Measurements from ENCODE around the gene JPH4.
"Not testable (repeated sequence)": the region's sequence is repeated elsewhere in the genome, so short reads cannot be mapped to it uniquely, and the experiment has no call there.

JPH4 gene

DNA sequence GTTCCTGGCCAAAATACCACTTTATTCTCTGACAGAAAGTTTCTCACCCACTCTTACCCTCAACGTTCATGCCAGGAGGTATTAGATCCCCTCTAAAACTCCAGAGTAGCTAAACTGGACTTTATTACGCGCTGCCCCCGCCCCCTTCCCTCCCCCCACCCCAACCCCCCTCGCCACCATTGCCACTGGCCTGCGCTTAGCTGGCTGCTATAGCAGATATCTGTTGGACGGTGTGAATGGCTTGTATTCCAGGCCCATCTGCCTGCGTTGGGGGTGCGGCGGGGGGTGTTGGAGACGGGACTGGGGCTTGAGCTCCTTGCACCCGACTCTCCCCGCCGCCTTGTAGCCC is 23.1 kb downstream of the JPH4 start:
- H3K27ac ChIP-seq = peak overlapping the region; percentile 70
- DNase-seq (ENCODE audit: low read depth, low spot score) = no peak

GRCh38 chr14:23551266-23552028 is 27.1 kb downstream of the JPH4 start, which contains the start of gene ZFHX2:
TSS of gene ZFHX2 (minus strand) at chr14:23551765. CDS start at chr14:23535325, 16,440 bp downstream.
- no peak for DNase-seq (ENCODE audit: low read depth, low spot score)
- no peak within 1 kb of the TSS for H3K27ac ChIP-seq

- H3K27ac ChIP-seq = no peak overlapping the region
- DNase-seq (ENCODE audit: low read depth, low spot score) = no peak
Measured at GRCh38 chr14:23550812-23551265, 27.8 kb downstream of the JPH4 start.

DNA sequence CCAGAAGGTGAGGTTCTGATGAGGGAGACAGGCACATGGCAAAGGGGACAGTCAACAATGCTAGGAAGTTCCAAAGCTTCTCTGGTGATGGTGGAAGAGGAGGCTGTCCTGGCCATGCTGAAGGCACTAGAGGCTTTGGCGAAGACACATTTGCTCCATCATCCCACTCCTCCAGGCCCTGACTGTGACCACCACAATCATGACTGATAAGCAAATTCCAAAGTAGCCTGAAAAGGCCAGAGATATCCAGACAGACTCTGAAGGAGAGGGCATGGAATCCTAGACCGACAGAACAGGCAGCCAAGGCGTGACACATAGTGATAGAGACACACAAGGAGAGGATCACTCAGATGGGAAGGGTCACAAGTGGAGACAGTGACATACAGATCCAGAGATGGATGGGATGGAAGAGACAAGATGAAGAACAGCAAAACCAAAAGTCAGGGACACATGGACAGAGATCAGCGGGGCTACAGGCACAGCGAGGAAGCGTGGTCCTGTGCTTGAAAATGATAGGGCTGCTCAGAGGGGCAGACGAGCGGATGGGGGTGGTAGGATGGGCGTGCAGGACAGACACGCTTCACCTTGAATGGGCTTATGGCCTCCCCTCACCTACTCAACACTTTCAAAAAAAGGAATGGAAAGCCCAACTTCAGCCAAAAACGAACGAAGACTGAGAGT is 28.3 kb downstream of the JPH4 start:
- H3K27ac ChIP-seq = no peak overlapping the region
- no peak for DNase-seq (ENCODE audit: low read depth, low spot score)

GRCh38 chr14:23548351-23549318 is 30.0 kb downstream of the JPH4 start:
- no peak for DNase-seq (ENCODE audit: low read depth, low spot score)
- H3K27ac ChIP-seq = no peak overlapping the region

- H3K27ac ChIP-seq = no peak overlapping the region
- DNase-seq (ENCODE audit: low read depth, low spot score) = no peak
Measured at GRCh38 chr14:23547924-23548323, 30.7 kb downstream of the JPH4 start.

DNA sequence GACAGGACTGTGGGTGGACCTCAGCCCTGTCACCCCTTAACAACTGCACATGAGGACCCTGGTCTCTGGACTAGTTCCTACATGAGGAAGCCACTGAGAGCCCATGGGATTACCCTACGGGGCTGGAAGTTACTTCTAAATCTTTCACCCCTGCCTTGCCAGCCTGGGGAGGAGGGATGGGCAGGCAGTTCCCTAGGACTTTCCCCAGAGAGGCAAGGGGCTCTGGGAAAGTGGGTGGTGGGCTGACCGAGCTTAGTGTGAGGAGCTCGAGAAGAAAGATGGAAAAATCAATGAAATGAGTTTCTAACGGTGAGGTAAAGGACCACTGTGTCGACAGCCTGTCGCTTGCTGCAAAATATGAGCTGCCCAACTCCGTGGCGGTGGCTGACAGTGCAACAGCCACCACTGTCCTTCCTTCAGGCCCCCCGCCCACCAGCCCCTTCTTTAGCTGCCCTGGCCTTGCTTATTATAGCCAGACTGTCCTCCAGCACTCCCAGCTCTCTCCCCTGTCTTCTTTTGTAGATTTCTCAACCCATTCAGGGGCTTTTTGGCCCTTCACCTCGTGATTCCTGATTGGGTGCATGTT is 32.0 kb downstream of the JPH4 start:
- no peak for DNase-seq (ENCODE audit: low read depth, low spot score)
- H3K27ac ChIP-seq = no peak overlapping the region

GRCh38 chr14:23545740-23546365 is 32.7 kb downstream of the JPH4 start:
- no peak overlapping the region for H3K27ac ChIP-seq
- DNase-seq (ENCODE audit: low read depth, low spot score) = no peak

DNA sequence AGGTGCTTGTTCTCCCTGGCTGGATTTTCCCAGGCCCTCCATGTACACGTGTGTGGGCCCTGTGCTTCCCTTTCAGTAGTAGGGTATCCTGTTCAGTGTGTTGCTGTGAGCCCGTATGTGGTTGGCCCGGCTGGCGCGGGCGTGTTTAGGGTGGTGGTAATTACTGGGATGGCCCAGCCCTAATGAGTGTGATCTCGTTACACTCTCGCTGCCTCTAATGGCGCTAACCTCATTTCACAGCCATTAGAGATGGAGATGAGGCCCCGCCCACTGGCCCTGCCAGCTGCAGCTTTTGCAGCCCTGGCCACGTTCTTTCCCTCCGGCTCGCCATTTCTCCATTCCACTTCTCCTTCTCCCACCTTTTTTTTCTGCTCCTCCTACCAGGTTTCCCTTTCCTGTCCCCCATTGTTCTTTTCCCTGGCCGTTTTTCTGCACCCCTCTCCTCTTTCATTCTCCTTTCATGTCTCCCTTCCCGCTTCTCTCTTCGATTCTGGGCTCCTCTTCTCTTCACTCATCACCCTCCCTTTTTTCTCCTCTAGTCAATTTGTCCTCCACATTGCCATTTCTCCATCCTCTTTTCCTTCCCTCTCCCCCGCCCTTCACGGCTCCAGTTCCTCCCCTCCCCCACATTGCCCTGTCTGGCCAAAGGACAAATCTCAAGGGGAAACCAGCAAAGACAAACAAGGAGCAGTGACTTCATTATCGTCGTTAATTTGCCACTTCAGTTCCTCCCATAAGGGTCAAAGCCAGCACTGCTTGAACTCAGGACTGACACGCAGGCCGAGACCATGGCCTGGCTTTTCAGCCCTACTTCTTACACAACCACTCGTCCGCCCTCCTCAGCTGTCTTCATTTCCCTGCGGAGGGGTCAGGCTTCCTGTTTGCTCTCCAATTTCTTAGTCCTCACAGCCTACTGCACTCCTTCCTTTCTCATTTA is 33.8 kb downstream of the JPH4 start:
- DNase-seq (ENCODE audit: low read depth, low spot score) = no peak
- H3K27ac ChIP-seq = no peak overlapping the region

DNA sequence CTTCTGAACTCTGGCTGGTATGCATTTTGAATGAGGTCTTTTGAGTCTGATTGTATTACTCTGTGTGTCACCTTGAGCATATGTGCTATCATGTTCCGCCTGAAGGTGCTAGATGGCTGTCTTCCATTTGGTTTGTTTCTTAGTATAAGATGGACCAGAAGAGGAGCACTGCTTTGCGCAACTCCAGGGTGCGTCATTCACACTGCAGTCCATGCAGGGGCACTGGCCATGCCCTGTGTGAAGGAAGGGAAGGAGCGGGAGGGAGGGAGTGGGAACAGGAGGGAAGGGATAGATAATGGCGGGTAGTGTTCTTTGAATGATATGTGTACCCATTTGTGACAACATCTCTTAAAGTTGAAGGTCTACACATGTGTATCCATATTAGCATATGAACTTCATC is 35.2 kb downstream of the JPH4 start:
- DNase-seq (ENCODE audit: low read depth, low spot score) = no peak
- H3K27ac ChIP-seq = no peak overlapping the region

DNA sequence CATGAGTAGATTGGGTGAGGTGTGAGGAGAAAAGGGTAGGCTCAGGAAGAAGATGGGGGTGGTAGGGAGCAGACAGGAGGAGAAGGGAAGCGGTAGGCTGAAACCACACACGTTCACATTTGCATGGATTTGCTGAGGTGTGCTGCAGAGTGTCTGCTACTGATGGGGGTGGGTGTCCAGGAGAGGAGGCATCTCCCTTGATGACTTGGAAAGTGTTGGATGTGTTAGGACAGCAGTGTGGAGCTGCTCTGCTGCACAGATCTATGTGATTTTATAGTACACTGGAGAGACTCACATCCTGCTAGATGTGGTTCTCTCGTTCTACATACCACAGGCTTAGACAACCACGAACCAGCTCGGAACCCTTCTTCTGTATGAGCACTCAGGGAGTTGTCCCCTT is 36.3 kb downstream of the JPH4 start:
- DNase-seq (ENCODE audit: low read depth, low spot score) = no peak
- no peak overlapping the region for H3K27ac ChIP-seq

DNA sequence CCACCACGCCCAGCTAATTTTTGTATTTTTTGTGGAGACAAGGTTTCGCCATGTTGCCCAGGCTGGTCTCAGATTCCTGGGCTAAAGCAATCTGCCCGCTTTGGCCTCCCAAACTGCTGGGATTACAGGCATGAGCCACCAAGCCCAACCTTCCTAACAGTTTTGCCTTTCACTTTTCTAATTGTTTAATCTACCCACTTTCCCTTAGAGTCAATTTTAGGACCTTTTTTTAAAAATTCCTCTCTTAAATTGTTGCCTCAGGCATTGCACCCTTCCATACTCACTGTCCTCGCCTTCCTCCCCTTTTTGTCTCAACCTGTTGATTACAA is 38.5 kb downstream of the JPH4 start:
- no peak for DNase-seq (ENCODE audit: low read depth, low spot score)
- H3K27ac ChIP-seq = no peak overlapping the region

DNA sequence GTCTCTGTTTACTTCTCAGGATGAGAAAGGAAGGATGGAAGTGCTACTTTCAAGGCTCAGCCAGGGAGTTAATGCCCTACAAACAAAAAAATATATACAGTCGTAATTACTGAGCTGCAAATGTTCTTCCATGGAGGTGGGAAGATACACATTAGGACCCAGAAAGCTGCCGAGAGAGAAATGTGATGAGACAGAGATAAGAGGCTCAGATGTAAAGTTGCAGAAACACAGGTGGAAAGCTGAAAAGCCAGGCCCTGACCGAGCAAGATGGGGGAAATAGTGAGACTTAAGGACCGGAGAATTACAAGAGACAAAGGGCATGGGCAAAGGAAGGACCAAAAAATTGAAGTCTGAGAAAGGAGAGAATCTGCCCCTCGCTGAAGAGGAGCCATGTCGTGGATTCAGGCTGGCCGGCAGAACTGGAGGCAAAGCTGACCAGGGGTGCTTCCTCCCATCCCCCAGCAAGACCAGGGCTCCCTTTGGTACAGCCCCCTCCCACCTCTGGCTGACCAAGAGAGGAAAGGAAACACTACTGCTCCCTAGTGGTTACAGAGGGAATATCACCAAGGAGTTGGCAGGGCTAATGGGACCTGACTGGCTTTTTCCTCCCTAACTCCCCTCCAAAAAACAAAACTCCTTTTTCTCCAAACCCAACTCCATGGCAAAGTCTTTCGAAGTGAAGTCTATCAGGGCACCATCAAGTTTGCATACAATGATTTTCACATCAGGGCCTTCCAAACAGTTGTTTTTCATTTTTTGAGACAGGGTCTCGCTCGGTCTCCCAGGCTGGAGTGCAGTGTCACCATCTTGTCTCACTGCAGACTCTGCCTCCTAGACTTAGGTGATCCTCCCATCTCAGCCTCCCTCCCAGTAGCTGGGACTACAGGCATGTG is 39.1 kb downstream of the JPH4 start:
- no peak for DNase-seq (ENCODE audit: low read depth, low spot score)
- H3K27ac ChIP-seq = no peak overlapping the region

GRCh38 chr14:23538785-23539184 is 39.8 kb downstream of the JPH4 start:
- DNase-seq (ENCODE audit: low read depth, low spot score) = no peak
- H3K27ac ChIP-seq = no peak overlapping the region

- H3K27ac ChIP-seq = no peak overlapping the region
- DNase-seq (ENCODE audit: low read depth, low spot score) = no peak
Measured at GRCh38 chr14:23538050-23538718, 40.4 kb downstream of the JPH4 start.

DNA sequence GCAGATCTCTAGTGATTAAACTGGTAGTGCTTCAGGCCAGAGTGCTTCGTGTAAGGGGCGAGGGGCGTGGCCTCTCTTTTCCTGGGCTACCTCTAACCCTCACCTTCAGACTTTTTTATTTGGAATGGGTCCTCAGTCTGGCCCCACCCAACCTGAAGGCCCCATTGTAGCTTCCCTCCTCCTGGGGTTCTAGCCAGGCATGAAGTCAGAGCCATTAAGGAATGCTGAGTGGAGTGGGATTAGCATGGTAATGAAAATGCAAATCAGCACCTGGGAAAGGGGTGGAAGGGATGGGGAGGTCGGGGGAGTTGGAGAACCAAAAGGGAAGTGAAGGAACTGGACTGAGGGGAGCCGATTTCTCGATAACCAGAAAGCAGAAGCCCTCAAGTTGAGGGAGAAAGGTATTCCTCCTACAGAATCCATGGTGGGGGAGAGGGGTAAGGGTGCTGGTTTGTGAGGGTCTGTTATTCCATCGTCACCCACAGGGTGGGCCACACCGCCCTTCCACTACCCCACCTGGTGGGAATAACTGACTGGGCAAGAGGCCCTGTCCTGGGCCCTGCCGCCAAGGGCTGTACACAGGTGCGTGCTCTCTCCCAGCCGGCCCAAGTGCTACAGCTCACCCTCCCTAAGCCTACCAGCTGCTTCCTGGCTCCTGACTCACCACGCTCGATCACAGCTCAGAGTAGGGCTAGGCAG is 41.1 kb downstream of the JPH4 start:
- DNase-seq (ENCODE audit: low read depth, low spot score) = no peak
- H3K27ac ChIP-seq = no peak overlapping the region

DNA sequence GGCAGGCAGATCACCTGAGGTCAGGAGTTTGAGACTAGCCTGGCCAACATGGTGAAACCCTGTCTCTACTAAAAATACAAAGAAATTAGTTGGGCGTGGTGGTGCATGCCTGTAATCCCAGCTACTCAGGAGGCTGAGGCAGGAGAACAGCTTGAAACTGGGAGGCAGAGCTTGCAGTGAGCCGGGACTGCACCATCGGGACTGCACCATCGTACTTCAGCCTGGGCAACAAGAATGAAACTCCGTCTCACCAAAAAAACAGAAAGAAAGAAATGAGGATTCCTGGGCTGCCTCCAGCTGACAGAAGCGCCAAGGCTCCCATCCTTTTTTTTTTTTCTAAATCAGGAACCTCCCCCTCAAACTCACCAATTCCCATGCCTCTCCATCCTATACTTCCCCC is 41.7 kb downstream of the JPH4 start:
- DNase-seq (ENCODE audit: low read depth, low spot score); H3K27ac ChIP-seq: not testable (repeated sequence)

All from epithelial cell of prostate (primary cell).